Inflammatory macrophage treated with lipopolysaccharide for 4 hours (primary cell): Measurements from ENCODE around the gene SKOR1.

ENCODE experiments used
- DNase-seq: peaks from one replicate; pipeline ENCODE4 v3.0.0-alpha.2; 2020

Gene SKOR1

DNA sequence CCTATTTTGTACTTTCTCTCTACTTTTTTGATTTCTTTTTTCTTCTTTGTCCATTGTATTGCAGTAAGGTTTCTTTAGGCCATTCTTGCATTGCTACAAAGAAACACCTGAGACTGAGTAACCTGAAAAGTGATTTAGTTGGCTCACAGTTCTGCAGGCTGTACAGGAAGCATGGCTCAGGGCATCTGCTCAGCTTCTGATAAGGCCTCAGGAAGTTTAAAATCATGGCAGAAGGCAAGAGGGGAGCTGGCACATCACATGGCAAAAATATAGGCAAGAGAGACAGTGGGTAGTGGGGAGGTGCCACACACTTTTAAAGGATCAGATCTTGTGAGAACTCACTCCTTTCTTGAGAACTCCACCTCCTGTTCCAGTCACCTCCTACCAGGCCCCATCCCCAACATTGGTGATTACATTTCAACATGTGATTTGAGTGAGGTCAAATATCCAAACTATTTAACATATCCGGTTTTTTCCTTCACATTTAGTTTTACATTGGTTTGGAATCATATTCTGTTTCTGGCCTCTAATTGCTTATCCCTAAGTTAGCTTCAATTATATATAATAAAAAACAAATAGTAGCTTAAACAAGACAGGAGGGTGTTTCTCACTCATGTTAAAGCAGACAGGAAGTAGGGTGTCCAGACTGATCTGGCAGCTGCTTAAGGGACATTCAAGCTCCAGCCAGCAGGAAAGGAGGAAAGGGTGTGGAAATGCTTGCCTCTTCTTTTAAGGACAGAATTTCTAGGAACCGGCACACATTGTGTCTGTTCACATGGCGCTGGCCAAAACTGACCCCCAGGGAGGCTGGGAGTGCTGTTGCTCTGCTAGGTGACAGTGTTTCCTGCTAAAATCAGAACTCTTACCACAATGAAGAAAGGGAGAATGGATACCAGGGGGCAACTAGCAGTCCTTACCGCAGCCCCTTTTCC lies 28.8 kb upstream of the SKOR1 start:
- no peak for DNase-seq

- DNase-seq: no peak
Measured at GRCh38 chr15:67799801-67800205, 25.5 kb upstream of the SKOR1 start.

- DNase-seq: no peak
Measured at GRCh38 chr15:67801142-67801541, 24.2 kb upstream of the SKOR1 start.

GRCh38 chr15:67801926-67802914 lies 23.1 kb upstream of the SKOR1 start:
- no peak for DNase-seq

DNA sequence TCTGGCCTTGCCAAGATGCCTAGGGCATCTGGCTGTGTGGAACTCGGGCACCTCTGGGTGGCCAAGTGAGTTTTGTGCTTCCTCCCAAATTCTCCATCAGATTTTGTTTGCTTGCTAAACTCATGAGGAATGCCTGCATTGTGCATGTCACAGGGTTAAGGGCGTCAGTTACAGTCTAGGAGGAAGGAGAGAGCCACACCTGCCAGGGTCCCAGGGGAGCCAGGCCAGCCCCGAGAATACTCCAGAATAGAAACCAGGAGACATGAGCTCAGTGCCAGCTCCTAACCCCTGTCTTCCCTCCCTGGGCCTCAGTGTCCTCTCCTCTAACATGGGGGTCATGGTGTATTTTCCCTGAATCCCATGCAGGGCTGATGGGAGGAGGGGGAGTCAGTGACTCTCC lies 22.0 kb upstream of the SKOR1 start:
- DNase-seq: no peak

GRCh38 chr15:67803996-67804843 lies 21.1 kb upstream of the SKOR1 start:
- DNase-seq: no peak

- no peak for DNase-seq
Measured at GRCh38 chr15:67805008-67805665, 20.2 kb upstream of the SKOR1 start.

GRCh38 chr15:67805666-67806516 lies 19.4 kb upstream of the SKOR1 start:
- DNase-seq: peak; percentile 59

DNA sequence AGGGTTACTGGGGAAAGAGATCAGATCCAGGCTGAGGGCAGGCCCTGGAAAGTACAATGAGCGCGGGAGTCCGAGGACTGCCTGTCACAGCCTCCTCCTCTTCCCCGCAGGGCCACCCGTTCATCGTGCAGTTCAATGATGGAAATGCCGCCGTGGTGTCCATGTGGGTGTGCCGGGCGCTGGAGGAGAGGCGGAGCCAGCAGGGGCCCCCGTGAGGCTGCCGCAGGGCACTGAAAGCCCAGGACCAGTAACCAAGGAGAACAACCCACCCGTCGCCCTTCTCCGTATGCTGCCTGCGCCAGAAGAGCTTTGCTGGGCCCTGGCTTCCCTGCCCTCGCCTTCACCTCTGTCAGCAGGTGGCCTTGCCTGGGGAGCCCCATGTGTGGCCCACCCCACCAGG lies 18.8 kb upstream of the SKOR1 start:
- DNase-seq: no peak

- DNase-seq: no peak
Measured at GRCh38 chr15:67807141-67807540, 18.2 kb upstream of the SKOR1 start.

DNA sequence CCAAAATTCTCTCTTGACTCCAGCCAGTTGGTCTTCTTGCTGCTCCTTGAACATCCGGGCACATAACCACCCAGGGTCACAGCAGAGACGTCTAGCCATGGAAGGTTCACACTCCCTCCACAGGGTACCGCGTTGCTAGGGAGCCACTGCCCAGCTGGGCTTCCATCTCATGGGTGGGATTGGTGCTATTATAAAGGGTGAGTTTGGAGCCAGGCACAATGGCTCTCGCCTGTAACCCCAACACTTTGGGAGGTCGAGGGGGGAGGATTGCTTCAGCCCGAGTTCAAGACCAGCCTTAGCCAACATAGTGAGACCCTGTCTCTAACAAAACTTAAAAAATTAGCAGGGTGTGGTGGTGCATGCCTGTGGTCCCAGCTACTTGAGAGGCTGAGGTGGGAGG lies 17.5 kb upstream of the SKOR1 start:
- no peak for DNase-seq

GRCh38 chr15:67808821-67809220 lies 16.5 kb upstream of the SKOR1 start:
- DNase-seq: no peak

- DNase-seq: no peak
Measured at GRCh38 chr15:67809441-67809840, 15.9 kb upstream of the SKOR1 start.

DNA sequence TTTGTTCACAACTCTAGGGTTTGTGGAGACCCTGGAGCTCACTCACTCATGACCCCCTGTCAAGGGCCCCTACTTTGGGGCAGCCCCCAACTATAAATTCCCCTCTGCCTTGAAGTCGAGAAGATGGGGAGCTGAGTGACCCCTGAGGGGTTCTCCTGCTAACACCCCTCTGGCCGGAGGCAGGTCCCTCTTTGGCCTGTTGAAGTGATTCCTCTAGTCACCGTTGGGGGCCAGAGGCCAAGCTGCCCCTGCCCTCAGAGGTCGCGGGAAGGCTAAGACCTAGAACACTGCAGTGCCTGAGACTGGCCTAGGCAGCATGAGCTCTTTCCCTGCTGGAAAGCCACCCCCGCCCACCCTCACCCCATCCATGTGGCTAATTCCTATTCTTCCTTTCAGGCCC lies 15.4 kb upstream of the SKOR1 start:
- no peak for DNase-seq

DNA sequence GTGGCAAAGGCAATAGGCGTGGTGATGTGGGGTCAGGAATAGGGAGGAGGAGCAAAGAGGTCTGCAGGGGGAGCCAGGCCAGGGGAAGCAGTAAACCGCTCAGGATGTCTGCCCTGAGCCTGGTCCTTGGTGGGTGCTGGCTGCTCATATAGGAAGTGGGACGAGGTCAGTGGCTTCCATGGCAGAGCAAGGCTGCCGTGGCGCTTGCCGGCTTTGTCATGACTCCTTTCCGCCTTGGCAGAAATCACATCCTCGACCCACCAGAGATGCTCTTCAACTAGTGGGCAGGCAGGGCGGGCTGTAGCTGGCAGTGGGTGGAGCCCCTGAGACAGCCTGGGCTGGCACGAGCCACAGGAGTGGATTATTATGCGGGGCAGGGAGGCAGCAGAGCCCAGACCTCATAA lies 13.1 kb upstream of the SKOR1 start:
- DNase-seq: no peak

DNA sequence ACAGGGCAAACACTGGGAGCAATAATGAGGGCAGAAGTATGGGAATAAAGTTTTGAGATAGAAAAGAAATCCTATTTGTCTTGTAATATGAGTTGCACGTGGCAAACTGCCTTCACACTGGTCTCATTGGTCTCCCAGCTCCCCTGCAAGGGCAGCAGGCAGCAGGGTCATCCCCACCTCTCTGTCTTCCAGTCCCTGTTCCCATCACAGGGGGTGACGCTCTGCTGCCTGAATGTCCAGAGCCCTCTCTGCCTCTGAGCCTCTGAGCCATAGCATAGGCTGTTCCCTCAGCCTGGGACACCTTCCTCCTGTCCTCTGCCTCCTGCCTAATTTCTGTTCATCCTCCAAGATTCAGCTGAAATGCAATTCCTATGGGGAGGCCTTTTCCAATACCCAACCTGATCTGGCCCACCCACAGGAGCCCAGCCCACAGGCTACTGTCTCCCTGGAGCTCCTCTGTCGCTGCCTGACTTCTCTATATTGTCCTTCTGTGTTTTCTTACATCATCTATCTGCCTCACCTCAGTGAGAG lies 12.1 kb upstream of the SKOR1 start:
- no peak for DNase-seq

- DNase-seq: no peak
Measured at GRCh38 chr15:67815036-67815592, 10.2 kb upstream of the SKOR1 start.

DNA sequence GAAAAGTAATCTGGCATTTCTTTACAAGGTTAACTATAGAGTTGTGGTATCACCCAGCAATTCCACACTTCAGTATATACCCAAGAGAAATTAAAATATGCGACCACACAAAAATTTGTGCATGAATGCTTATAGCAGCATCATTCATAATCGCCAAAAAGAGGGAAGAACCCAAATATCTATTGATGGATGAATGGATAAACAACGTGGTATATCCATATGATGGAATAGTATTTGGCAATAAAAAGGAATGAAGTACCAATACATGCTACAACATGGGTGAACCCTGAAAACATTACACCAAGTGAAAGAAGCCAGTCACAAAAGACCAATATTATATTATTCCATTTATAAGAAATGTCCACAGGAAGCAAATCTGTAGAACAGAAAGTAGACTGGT lies 8.6 kb upstream of the SKOR1 start:
- DNase-seq: no peak

- DNase-seq: no peak
Measured at GRCh38 chr15:67818464-67818863, 6.8 kb upstream of the SKOR1 start.

GRCh38 chr15:67819636-67820035 lies 5.7 kb upstream of the SKOR1 start:
- DNase-seq: no peak
